ENCODE results near the gene SCRN1. TPM values are rescaled to one million over a fixed set of nuclear protein-coding genes. Genes with fewer than 3 reads are reported as not detected.

Gene SCRN1
- total RNA-seq, 1 donor from 2014 or later: 106 TPM

GRCh38 chr7:29956487-29956836, 33.1 kb downstream of the SCRN1 start:
- TF ChIP-seq CTCF (IDR thresholded peaks at IDR 0.05): no peak
- Mint-ChIP-seq H3K27ac (ENCODE audit: unreplicated experiment) (no peak overlapping the region), H3K9me3 (ENCODE audit: unreplicated experiment) (peaks cover 3% of the 10 kb centered on the region), H3K27me3 (ENCODE audit: unreplicated experiment) (no peaks in the 10 kb centered on the region), H3K36me3 (ENCODE audit: unreplicated experiment) (peaks cover 43% of the 10 kb centered on the region), H3K4me1 (ENCODE audit: unreplicated experiment) (peaks cover 1% of the 10 kb centered on the region), H3K4me3 (ENCODE audit: unreplicated experiment) (no peak overlapping the region)
- DNase-seq (ENCODE audit: extremely low spot score, unreplicated experiment): no peak

GRCh38 chr7:29955799-29956486, 33.7 kb downstream of the SCRN1 start:
- Mint-ChIP-seq H3K27ac (ENCODE audit: unreplicated experiment) (no peak overlapping the region), H3K27me3 (ENCODE audit: unreplicated experiment) (no peaks in the 10 kb centered on the region), H3K9me3 (ENCODE audit: unreplicated experiment) (peaks cover 3% of the 10 kb centered on the region), H3K4me1 (ENCODE audit: unreplicated experiment) (peaks cover 1% of the 10 kb centered on the region), H3K36me3 (ENCODE audit: unreplicated experiment) (peaks cover 47% of the 10 kb centered on the region), H3K4me3 (ENCODE audit: unreplicated experiment) (no peak overlapping the region)
- no peak for TF ChIP-seq CTCF (IDR thresholded peaks at IDR 0.05)
- no peak for DNase-seq (ENCODE audit: extremely low spot score, unreplicated experiment)

GRCh38 chr7:29955075-29955792, 34.4 kb downstream of the SCRN1 start:
- Mint-ChIP-seq H3K4me3 (ENCODE audit: unreplicated experiment) (no peak overlapping the region), H3K36me3 (ENCODE audit: unreplicated experiment) (peaks cover 46% of the 10 kb centered on the region), H3K27me3 (ENCODE audit: unreplicated experiment) (no peaks in the 10 kb centered on the region), H3K27ac (ENCODE audit: unreplicated experiment) (no peak overlapping the region), H3K4me1 (ENCODE audit: unreplicated experiment) (peaks cover 1% of the 10 kb centered on the region), H3K9me3 (ENCODE audit: unreplicated experiment) (peaks cover 3% of the 10 kb centered on the region)
- TF ChIP-seq CTCF (IDR thresholded peaks at IDR 0.05): no peak
- DNase-seq (ENCODE audit: extremely low spot score, unreplicated experiment): no peak

GRCh38 chr7:29953726-29954347, 35.8 kb downstream of the SCRN1 start:
- DNase-seq (ENCODE audit: extremely low spot score, unreplicated experiment): no peak
- no peaks in the 10 kb centered on the region for H3K4me1 Mint-ChIP-seq (ENCODE audit: unreplicated experiment)
- no peaks in the 10 kb centered on the region for H3K9me3 Mint-ChIP-seq (ENCODE audit: unreplicated experiment)
- H3K4me3 Mint-ChIP-seq (ENCODE audit: unreplicated experiment): no peak overlapping the region
- no peak for TF ChIP-seq CTCF (IDR thresholded peaks at IDR 0.05)
- no peak overlapping the region for H3K27ac Mint-ChIP-seq (ENCODE audit: unreplicated experiment)
- H3K27me3 Mint-ChIP-seq (ENCODE audit: unreplicated experiment): no peaks in the 10 kb centered on the region
- H3K36me3 Mint-ChIP-seq (ENCODE audit: unreplicated experiment): peaks cover 43% of the 10 kb centered on the region

GRCh38 chr7:29951206-29951605, 38.4 kb downstream of the SCRN1 start:
- Mint-ChIP-seq H3K36me3 (ENCODE audit: unreplicated experiment) (peaks cover 53% of the 10 kb centered on the region), H3K4me3 (ENCODE audit: unreplicated experiment) (no peak overlapping the region)
- no peak for TF ChIP-seq CTCF (IDR thresholded peaks at IDR 0.05)

More at GRCh38 chr7:29951206-29951605, 38.4 kb downstream of the SCRN1 start:
- DNase-seq (ENCODE audit: extremely low spot score, unreplicated experiment): no peak
- H3K9me3 Mint-ChIP-seq (ENCODE audit: unreplicated experiment): no peaks in the 10 kb centered on the region
- peaks cover 1% of the 10 kb centered on the region for H3K4me1 Mint-ChIP-seq (ENCODE audit: unreplicated experiment)
- no peak overlapping the region for H3K27ac Mint-ChIP-seq (ENCODE audit: unreplicated experiment)
- H3K27me3 Mint-ChIP-seq (ENCODE audit: unreplicated experiment): no peaks in the 10 kb centered on the region
